Endothelial cell (in vitro differentiated cells): ENCODE data around the gene INS. TPM values are rescaled to one million over a fixed set of nuclear protein-coding genes. Genes with fewer than 3 reads are reported as not detected.

ENCODE experiments used
- DNase-seq: peaks from one replicate; pipeline ENCODE4 v3.0.0; 2021; ENCODE audit warnings: low spot score
- H3K27ac Mint-ChIP-seq: one replicate; pipeline ENCODE4 v1.8.0; 2021; ENCODE audit warnings: mixed read lengths, inconsistent platforms; ENCODE audit not compliant: unreplicated experiment
- H3K27me3 Mint-ChIP-seq: one replicate; pipeline ENCODE4 v1.8.0; 2021; ENCODE audit warnings: mild to moderate bottlenecking, moderate library complexity, mixed read lengths, inconsistent platforms; ENCODE audit not compliant: unreplicated experiment
- H3K36me3 Mint-ChIP-seq: one replicate; pipeline ENCODE4 v1.8.0; 2021; ENCODE audit warnings: mild to moderate bottlenecking, low read depth, mixed read lengths, inconsistent platforms; ENCODE audit not compliant: unreplicated experiment
- H3K4me1 Mint-ChIP-seq: one replicate; pipeline ENCODE4 v1.8.0; 2021; ENCODE audit warnings: mild to moderate bottlenecking, mixed read lengths, inconsistent platforms; ENCODE audit not compliant: unreplicated experiment
- H3K4me3 Mint-ChIP-seq: one replicate; pipeline ENCODE4 v1.8.0; 2021; ENCODE audit warnings: mild to moderate bottlenecking, mixed read lengths, inconsistent platforms; ENCODE audit not compliant: unreplicated experiment
- H3K9me3 Mint-ChIP-seq: one replicate; pipeline ENCODE4 v1.8.0; 2021; ENCODE audit warnings: mixed read lengths, inconsistent platforms; ENCODE audit not compliant: unreplicated experiment
- CTCF ChIP-seq: fragments of 200-600 bp; sonication (generic); IDR thresholded peaks from one replicate; pipeline ENCODE4 v1.5.0; 2021; ENCODE audit warnings: antibody characterized with exemption; ENCODE audit not compliant: unreplicated experiment
- total RNA-seq: library from RNA; stranded (reverse); fragmentation: NEBNext Ultra II Directional; extraction: Animal tissue kit (Norgen Biotek cat#: 25700); gene quantifications from one replicate; pipeline ENCODE4 v1.2.1, GENCODE V29; 2021; ENCODE audit not compliant: unreplicated experiment

Gene INS
- total RNA-seq, 1 donor from 2014 or later, result not detected

GRCh38 chr11:2205214-2205720 lies 44.3 kb upstream of the INS start:
- Mint-ChIP-seq H3K4me1 (peaks cover 6% of the 10 kb centered on the region), H3K27me3 (peaks cover 10% of the 10 kb centered on the region), H3K9me3 (no peaks in the 10 kb centered on the region), H3K27ac (no peak overlapping the region), H3K36me3 (no peaks in the 10 kb centered on the region), H3K4me3 (no peak overlapping the region)
- no peak for DNase-seq
- no peak for TF ChIP-seq CTCF

- Mint-ChIP-seq H3K9me3 (no peaks in the 10 kb centered on the region), H3K4me1 (peaks cover 6% of the 10 kb centered on the region), H3K4me3 (no peak overlapping the region), H3K27ac (no peak overlapping the region), H3K36me3 (no peaks in the 10 kb centered on the region), H3K27me3 (peaks cover 8% of the 10 kb centered on the region)
- TF ChIP-seq CTCF, result no peak
- no peak for DNase-seq
Measured at GRCh38 chr11:2204361-2205213, 43.6 kb upstream of the INS start.

- TF ChIP-seq CTCF, result no peak
- H3K36me3 Mint-ChIP-seq, result no peaks in the 10 kb centered on the region
Measured at GRCh38 chr11:2203440-2204259, 42.6 kb upstream of the INS start.

GRCh38 chr11:2202900-2203439 lies 42.0 kb upstream of the INS start:
- TF ChIP-seq CTCF, result no peak
- Mint-ChIP-seq H3K36me3 (no peaks in the 10 kb centered on the region), H3K4me3 (no peak overlapping the region), H3K27me3 (peaks cover 8% of the 10 kb centered on the region), H3K27ac (no peak overlapping the region), H3K4me1 (peaks cover 6% of the 10 kb centered on the region), H3K9me3 (no peaks in the 10 kb centered on the region)
- no peak for DNase-seq

More at GRCh38 chr11:2203440-2204259, 42.6 kb upstream of the INS start:
- H3K4me1 Mint-ChIP-seq, result peaks cover 6% of the 10 kb centered on the region
- peaks cover 8% of the 10 kb centered on the region for H3K27me3 Mint-ChIP-seq
- no peak overlapping the region for H3K27ac Mint-ChIP-seq
- no peak for DNase-seq
- H3K9me3 Mint-ChIP-seq, result no peaks in the 10 kb centered on the region
- no peak overlapping the region for H3K4me3 Mint-ChIP-seq
